ENCODE data around the gene SDK2.

Gene SDK2

DNA sequence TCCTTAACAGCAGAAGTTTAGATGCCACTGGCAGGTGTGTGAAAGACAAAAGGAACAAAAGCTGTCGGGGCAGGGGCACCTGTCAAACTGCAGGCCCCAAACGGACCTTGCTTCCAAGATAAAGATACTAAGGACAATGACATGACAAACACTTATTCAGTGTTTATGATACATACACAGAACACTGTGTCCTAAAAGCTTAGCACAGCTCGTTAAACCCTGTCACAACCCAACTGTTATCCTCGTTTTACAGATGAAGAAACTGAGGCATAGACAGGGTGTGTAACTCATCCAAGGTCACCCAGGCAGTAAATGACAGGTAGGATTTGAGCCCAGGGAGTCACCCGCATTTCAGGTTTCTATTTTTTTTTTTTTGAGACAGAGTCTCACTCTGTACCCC is 9.6 kb downstream of the SDK2 start:
- H3K4me1 ChIP-seq (ENCODE audit: low read length): no peaks in the 10 kb centered on the region
- DNase-seq: no peak
- no peak overlapping the region for H2AFZ ChIP-seq (ENCODE audit: low read length)
- H3F3A ChIP-seq (ENCODE audit: insufficient read depth, low read length): no peaks in the 10 kb centered on the region
- no peaks in the 10 kb centered on the region for H3K36me3 ChIP-seq (replicated peaks; ENCODE audit: insufficient read depth, low read length)
- no peak overlapping the region for H3K4me2 ChIP-seq (ENCODE audit: low read depth, low read length)
- no peaks in the 10 kb centered on the region for H3K79me2 ChIP-seq (ENCODE audit: low read length)
- no peaks in the 10 kb centered on the region for H3K9me2 ChIP-seq (replicated peaks; ENCODE audit: insufficient read depth, low read length)
- TF ChIP-seq CTCF (IDR thresholded peaks at IDR 0.05; ENCODE audit: low read length) (no peak), EZH2 (optimal IDR thresholded peaks at IDR 0.05; ENCODE audit: low read depth, low read length) (no peak), EZH2phosphoT487 (IDR thresholded peaks at IDR 0.05; ENCODE audit: low read length) (no peak)
- no peaks in the 10 kb centered on the region for H4K20me1 ChIP-seq (ENCODE audit: insufficient read depth, low read length)
- H3K27me3 ChIP-seq (replicated peaks; ENCODE audit: insufficient read depth, low read length): peaks cover 72% of the 10 kb centered on the region
- H3K27ac ChIP-seq (ENCODE audit: low read length): no peak overlapping the region
- H3K4me3 ChIP-seq (ENCODE audit: low read length): no peak overlapping the region
- H3K9me3 ChIP-seq (replicated peaks; ENCODE audit: insufficient read depth, low read length): no peaks in the 10 kb centered on the region
- no peak overlapping the region for H3K9ac ChIP-seq (ENCODE audit: low read length)

DNA sequence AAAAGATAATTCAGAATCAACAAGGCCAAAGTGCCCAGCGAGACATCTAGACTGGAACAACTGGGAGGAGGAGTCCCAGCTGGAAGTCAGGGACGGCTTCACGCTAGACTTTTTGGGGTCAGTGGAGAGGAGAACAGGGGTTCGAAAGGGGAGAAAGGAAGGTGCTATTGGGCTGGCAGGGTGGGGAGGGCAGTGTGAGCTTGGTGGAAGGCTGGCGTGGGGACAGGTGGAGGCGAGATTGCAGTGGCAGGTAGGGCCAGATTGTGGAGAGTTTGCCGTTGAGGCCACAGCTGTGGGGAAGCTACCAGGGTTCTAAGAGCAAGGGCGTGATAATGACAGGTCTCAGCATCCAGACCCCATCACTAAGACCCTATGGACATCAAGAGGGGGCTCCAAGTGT is 10.5 kb downstream of the SDK2 start:
- Histone ChIP-seq H3K9me2 (replicated peaks; ENCODE audit: insufficient read depth, low read length) (no peaks in the 10 kb centered on the region), H3K27ac (ENCODE audit: low read length) (no peak overlapping the region), H3K27me3 (replicated peaks; ENCODE audit: insufficient read depth, low read length) (peaks cover 70% of the 10 kb centered on the region), H3K9me3 (replicated peaks; ENCODE audit: insufficient read depth, low read length) (no peaks in the 10 kb centered on the region), H3F3A (ENCODE audit: insufficient read depth, low read length) (no peaks in the 10 kb centered on the region), H3K4me3 (ENCODE audit: low read length) (no peak overlapping the region), H3K79me2 (ENCODE audit: low read length) (no peaks in the 10 kb centered on the region), H3K36me3 (replicated peaks; ENCODE audit: insufficient read depth, low read length) (no peaks in the 10 kb centered on the region), H2AFZ (ENCODE audit: low read length) (no peak overlapping the region), H3K9ac (ENCODE audit: low read length) (no peak overlapping the region), H3K4me1 (ENCODE audit: low read length) (no peaks in the 10 kb centered on the region), H3K4me2 (ENCODE audit: low read depth, low read length) (no peak overlapping the region), H4K20me1 (ENCODE audit: insufficient read depth, low read length) (no peaks in the 10 kb centered on the region)
- no peak for DNase-seq
- TF ChIP-seq CTCF (IDR thresholded peaks at IDR 0.05; ENCODE audit: low read length): no peak
- TF ChIP-seq EZH2phosphoT487 (IDR thresholded peaks at IDR 0.05; ENCODE audit: low read length): no peak
- TF ChIP-seq EZH2 (optimal IDR thresholded peaks at IDR 0.05; ENCODE audit: low read depth, low read length): no peak

- Histone ChIP-seq H3K4me1 (ENCODE audit: low read length) (no peaks in the 10 kb centered on the region), H3K9me2 (replicated peaks; ENCODE audit: insufficient read depth, low read length) (no peaks in the 10 kb centered on the region), H3K36me3 (replicated peaks; ENCODE audit: insufficient read depth, low read length) (no peaks in the 10 kb centered on the region), H3K4me3 (ENCODE audit: low read length) (no peak overlapping the region), H3K4me2 (ENCODE audit: low read depth, low read length) (no peak overlapping the region), H3K27ac (ENCODE audit: low read length) (no peak overlapping the region), H4K20me1 (ENCODE audit: insufficient read depth, low read length) (no peaks in the 10 kb centered on the region), H3K9ac (ENCODE audit: low read length) (no peak overlapping the region), H3K79me2 (ENCODE audit: low read length) (no peaks in the 10 kb centered on the region), H3K27me3 (replicated peaks; ENCODE audit: insufficient read depth, low read length) (peaks cover 65% of the 10 kb centered on the region), H3F3A (ENCODE audit: insufficient read depth, low read length) (no peaks in the 10 kb centered on the region), H3K9me3 (replicated peaks; ENCODE audit: insufficient read depth, low read length) (no peaks in the 10 kb centered on the region), H2AFZ (ENCODE audit: low read length) (no peak overlapping the region)
- no peak for TF ChIP-seq EZH2phosphoT487 (IDR thresholded peaks at IDR 0.05; ENCODE audit: low read length)
- TF ChIP-seq CTCF (IDR thresholded peaks at IDR 0.05; ENCODE audit: low read length): no peak
- no peak for TF ChIP-seq EZH2 (optimal IDR thresholded peaks at IDR 0.05; ENCODE audit: low read depth, low read length)
- no peak for DNase-seq
Observed at GRCh38 chr17:73632513-73632912, 11.7 kb downstream of the SDK2 start.

Data from MM.1S (cell line).